Cerebellar nuclear complex (tissue), 1 donor: ENCODE data around the gene ULBP1.
"Not testable (repeated sequence)": the region's sequence is repeated elsewhere in the genome, so short reads cannot be mapped to it uniquely, and the experiment has no call there.

Experiments
- DNase-seq, 2 experiments: peaks; one replicate each; lab custom pipeline; 2025; lab: John Stamatoyannopoulos, UW

The ULBP1 gene, protein sequence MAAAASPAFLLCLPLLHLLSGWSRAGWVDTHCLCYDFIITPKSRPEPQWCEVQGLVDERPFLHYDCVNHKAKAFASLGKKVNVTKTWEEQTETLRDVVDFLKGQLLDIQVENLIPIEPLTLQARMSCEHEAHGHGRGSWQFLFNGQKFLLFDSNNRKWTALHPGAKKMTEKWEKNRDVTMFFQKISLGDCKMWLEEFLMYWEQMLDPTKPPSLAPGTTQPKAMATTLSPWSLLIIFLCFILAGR

DNA sequence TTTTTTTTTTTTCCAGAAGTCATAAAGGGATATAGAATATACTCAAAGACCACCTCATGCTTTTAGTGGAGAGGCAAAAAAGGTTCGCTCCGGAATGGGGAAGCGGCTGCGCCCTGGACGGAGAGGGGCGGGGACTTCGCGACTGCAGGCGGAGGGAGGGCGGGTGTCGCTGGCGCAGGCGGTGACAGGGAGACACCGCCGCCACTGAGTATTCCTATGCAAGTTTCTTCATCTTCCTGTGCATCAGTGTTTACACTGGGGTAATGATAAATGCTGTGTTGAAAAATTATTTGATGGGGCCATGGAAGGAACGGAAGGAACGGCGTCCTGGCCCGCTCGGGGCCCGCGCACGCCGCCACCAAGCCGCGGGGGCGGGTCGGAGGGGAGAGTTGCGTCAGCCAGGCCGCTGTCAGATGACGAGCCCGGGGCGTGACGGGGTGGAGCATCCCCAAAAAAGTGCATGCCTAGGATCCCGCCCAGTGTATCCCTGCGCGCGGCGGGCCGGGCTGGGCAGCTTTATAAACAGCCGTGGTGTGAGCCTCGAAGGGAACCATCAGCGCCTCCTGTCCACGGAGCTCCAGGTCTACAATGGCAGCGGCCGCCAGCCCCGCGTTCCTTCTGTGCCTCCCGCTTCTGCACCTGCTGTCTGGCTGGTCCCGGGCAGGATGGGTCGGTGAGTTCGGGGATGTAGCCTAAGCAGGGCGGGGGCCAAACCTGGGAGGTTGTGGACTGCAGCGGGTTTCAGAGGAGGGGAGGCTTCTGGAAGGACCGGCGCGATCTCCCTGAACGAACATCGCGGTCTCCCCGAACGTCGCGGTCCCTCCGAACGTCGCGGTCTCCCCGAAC lies at the start of gene ULBP1:
Gene ULBP1 (plus strand): TSS at position 482 of the 846 bp plus-strand sequence. CDS start 107 bp downstream, at position 589.
- DNase-seq, result peak; percentile 33 to 63

DNA sequence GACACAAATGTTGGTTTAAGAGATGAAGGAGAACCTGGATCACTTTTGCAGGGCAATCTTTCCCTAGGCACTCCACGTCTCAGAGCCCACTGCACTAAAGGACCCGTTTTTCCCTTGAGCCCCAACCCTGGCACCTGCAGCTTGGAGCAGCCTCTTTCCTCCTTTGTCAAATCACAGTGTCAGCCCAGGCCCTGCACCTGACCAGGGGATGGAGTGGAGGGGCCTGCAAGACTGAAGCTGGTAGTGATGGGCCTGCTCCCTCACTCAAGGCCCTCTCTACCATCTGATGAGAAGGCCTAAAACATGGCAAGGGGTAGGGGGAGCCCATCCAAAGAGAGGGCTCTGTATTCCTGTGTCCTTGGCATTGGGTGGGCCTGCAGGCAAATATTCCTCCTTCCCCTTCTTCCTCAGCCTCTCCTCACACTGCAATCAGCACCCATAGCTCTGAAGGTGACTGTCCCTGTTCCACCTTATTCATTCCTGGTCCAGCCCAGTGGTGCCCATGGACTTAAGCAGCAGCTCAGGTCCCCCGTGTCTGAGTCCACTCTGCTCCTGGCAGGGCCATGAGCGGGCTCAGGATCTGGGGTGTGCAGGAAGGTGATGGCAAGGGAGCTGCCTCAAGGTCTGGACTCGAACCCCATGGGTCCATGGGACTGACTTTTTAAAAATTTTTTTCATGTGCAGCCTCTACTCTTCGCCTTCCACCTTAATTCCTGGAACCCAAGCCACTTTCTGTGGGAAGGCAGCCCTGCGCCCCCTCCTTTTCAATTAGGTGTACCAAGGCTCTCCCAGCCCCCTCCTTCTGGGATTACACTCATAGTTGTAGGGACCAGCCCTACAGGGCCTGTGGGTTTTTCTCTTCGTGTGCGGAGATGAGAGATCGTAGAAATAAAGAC lies 47.5 kb upstream of the ULBP1 start:
- DNase-seq, result no peak

DNA sequence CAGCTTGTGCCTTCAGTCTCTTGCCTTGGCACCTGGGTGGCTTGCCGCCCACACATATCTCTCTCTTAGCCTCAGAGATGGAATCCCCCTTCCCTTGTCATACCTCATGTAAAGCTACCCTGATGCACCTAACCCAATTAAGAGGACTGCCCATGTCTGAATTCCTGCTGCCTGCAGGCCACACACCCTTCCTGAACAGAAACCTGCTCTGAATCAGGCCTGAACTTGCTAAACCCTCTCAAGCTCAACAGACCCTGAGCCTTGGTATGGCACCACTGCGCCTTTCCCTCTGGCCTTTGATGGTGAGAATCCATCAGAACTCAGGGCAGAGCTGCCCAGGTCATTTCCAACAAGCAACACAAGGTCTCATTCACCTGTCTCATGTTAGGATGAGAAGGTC lies 46.1 kb upstream of the ULBP1 start:
- no peak for DNase-seq

DNA sequence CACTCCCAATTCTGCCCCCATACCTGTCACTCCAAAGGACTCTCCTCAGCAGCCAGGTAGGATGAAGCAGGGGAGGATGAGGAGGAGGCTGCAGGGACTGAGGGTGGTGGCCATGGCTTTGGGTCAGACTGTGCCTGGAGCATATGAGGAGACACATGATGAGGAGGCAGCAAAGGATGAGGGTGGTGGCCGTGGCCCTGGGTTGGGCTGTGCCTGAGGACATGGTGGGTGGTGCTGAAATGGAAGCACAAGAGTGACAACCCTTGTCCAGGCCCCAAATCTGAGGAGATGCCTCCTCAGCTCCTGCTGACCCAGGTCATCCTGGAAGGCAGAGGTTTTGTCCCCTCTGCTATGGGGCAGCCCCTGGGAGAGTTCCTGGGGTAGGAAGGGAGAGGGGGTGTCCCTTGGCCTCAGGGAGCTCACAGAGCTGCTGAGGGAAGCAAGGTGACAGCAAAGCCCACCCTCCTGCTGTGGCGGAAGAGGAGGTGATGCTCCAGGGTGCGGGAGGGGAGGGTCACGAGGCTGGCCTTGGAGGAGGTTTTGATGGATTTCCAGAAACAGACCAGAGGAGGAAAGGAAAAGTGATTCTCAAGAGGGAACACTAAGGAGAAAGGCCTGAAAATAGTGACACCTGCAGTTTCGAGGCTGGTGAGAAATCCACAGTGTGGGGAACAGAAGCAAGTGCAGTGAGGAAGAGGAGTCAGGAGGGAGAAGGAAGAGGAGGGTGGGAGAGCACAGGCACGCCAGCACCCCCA lies 45.4 kb upstream of the ULBP1 start:
- no peak for DNase-seq

DNA sequence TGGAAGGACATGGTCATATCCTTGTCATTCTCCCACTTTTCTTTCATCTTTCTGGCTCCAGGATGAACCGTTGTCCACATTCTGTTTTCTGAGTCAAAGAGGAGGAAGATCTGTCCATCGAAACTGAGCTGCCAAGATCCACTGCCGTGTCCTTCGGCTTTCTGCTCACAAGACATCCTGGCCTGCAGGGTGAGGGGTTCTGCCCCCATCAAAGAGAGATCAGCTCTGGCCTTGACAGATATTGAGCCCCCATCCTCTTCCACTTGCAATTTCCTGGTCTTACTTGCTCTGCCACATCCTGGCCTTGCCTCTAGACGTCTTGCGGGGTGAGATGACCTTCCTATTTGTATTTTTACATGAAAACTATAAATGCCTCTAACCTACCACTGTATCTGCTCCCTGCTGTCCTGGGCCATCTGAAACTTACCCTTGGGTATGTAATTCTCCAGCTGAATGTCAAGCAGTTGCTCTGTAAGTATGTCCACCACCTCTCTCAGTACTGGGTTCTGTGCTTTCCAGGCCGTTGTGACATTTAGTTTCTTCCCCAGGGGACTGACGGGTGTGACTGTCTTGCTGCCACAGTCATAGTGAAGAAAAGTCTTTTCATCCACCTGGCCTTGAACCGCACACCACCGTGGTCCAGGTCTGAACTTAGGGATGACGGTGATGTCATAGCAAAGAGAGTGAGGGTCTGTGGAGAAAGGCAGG lies 44.5 kb upstream of the ULBP1 start:
- not testable (repeated sequence) for DNase-seq

DNA sequence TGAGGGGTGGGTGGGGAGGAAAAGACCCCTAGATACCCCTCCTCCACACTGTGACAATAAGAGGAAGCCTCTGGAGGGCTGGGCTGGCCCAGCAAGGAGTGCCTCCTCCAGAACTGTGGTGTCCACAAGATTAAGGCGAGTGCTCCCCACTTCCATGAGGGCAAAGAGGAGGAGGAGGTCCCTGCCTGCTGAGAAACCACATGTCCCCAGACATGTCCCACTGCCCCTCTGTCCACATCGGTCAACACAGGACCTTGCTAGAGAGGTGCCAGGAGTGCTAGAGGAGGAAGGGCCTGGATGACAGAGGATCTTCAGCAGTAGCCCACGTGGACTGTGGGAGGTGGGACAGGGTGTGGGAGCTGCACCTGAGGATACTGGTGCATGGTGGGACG lies 43.9 kb upstream of the ULBP1 start:
- DNase-seq, result no peak

DNA sequence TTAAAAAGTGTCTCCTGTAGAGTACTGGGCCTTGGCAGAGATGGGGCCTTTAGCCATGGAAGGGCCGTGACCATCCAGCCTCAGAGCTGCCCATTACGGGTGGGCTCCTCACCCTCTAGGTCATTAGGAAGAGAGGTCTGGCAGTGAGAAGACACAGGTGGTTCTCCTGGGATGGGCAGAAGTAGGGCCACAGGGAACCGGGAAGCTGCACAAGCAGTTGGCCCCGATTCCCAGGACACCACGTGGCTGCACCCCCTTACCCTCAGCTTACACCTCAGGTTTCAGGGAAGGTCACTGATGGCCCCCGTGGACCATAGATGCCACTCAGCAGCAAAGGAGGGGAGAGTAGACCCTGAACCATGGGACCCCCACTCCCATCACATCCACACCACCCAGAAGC lies 42.4 kb upstream of the ULBP1 start:
- DNase-seq, result no peak

DNA sequence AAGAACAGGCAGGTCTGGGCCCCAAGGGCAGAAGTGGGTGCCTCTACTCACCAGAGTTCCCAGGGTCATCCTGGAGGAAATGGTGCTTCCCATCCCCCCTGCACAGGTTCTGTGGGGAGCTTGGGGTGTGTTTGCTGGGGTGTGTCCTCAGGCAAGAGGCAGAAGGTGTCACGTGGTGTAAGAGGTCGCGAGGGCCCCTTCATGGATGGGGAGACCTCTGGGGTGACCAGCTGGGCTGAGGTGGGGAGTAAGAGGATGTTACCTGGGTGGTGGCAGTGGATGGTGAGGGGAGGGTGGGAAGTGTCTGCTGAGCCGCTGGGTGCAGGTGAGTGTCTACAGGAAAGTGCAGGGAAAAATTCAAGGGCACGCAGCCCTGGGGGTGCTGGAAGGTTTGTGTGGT lies 41.7 kb upstream of the ULBP1 start:
- not testable (repeated sequence) for DNase-seq

DNA sequence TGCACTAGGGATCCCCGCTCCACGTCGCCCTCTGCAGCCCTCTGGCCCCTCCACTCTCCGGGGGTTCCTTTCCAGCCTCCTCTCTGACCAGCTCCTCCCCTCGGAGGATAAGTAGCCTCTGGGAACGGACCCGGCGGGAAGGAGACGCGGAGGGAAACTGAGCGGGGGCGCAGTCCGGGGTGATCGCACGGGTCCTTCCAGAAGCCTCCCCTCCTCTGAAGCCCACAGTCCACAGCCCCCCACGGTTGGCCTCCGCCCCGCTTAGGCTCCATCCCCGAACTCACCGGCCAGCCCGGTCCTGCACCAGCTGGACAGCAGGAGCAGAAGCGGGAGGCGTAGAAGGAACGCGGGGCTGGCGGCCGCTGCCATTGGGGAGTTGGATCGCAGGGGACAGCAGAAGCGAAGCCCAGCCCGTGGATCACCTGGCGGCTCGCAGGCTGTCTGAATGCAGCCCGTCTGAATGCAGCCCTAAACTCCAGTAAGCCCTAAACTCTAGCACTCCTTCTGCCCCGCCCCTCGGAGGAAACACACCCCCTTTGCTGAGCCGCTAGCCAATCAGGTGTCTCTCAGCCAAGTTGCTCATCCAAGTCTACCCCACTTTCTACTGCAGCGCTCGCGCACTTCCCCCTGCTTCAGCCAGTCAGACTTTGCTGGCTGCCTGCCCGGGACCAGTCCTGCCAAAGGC lies 41.0 kb upstream of the ULBP1 start, which contains the start of gene RAET1G:
Gene RAET1G (minus strand): TSS at position 480 of the 685 bp plus-strand sequence. CDS start 111 bp downstream, at position 369.
- peak in 1 of 2 experiments; percentile 12 for DNase-seq

DNA sequence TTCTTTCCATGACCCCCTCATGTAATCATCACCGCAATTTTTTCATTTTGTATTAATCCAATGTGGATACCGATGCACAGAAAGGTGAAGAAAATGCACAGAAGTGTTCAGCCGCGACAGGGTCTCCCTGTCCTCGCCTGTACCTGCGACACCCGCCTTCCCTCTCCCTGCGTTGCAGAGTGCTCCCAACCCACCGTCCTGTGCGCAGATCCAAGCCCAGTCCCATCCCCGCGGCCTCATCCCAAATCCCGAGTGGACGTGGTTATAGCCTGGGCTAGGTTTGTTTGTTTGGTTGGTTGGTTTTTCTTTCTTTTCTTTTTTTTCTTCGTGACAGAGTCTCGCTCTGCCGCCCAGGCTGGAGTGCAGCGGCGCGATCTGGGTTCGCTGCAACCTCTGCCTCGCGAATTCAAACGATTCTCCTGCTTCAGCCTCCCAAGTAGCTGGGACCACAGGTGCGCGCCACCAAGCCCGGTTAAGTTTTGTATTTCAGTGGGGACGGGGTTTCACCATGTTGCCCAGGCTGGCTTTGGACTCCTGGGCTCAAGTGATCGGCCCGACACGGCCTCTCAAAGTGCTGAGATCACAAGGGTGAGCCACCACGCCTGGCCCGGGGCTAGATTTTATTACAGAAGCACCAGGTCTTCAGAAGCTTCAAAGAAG lies 40.3 kb upstream of the ULBP1 start:
- DNase-seq, result no peak

DNA sequence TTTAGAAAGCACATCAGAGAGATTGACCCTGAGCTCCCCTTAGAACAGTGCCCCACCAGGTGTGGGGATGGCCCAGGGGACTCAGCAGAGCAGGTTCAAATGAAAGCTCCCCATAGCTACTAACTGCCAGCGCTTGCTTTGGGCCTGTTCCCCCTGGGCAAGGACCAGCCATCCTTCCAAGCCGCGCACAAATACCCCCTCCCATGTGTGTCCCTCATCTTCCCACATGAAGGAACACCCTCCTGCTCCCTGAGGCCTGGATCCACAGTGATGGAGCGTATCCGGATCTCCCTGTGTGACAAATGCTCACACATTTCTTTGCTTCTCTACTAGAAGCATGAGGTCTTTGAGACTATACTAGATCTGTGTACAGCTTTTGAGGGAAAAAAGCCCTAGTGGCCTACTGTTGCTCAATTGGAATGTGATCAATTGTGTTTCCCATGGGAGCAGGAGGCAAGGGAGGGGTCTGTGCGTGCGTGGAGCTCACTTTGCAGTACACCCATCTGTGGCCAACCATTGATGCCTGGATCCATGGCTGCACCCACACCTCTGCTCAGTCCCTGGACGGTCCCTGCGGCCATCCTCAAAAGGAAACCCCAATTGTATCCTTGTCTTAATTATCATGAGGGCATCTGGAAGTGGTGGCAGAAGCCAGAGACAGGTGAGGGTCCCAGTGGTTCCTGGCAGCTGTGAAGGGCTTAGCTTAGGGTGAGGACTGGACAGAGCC lies 39.4 kb upstream of the ULBP1 start:
- no peak for DNase-seq

DNA sequence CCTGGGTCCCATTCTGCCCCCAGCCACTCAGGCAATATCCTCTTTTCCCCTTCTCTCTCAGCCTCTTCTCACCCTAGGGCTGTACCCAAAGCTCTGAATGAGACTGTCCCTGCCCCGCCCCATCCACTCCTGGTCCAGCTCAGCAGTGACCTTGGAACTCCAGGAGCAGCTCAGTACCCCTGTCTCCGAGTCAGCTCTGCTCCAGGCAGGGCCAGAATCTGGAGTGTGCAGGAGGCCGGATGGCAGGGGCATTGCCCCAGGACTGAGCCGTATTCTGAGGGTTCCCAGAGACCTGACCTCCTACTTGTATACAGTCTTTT lies 38.9 kb upstream of the ULBP1 start:
- no peak for DNase-seq

DNA sequence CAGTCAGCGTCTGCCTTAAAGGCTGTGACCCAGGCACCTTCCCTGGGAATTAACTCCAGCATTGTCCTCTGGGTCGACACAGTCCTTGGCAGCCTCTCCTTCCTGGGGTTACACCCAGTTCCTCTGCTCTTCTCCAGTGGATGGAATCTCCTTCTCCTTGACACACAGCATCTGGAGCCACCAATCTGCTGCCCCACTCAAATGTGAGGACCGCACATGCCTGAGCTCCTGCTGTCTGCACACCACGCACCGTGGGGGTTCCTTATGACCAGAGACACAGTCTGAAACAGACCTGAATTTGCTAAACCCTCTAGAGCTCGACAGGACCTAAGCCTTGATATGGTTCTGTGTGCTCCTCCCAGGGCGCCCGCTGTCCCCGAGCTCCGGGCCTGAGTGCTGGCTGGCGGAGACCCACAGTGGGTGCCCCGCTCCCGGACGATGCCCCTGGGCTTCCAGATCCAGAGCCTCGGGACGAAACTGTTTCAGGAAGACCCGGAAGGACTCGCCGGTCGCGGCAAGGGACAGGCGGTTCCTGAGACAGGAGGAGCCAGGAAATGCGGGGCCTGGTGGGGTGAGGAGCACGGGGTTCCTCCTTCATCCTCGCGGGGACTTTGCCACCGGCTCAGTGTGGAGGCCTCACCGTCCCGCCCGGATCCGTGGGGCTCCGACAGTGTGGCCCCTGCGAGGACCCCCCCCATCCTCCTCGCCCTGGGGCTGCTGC lies 38.3 kb upstream of the ULBP1 start:
- DNase-seq, result no peak

DNA sequence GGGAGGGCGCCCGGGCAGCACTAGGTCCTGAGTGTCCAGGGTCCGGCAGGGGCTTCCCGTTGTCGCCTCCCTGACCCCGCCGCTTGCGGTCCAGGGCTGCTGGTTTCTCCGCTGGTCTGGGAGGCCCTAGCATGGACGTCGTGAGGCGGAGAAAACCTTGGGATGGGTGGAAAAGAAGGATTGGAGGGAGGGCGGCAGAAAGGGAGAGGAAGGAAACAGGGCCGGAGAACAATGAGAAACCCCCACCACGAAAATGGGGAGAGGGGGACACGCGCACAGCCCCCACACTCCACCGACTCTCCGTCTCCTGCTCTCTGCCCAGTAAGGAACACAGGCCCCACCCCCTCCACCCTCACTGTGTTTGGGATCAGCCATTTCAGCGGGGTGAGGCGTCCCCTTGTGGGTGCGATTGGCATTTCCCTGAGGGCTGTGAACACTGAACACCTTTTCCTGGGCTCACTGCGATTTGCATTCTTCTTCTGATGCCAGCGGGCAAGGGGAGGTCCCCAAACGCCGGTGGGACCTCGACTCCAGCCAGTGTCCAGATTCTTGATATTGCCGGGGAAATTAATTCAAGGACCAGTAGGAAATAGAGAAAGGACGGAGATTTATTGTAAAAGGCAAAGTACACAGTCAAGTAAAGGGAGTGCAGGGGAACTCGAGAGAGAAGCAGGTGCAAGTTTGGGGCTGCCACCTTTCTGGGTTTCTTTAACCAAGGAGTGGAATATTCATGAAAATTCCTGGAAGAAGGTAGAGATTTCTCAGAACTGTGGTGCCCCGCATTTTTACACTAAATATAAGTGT lies 37.6 kb upstream of the ULBP1 start:
- peak in 1 of 2 experiments; percentile 10 for DNase-seq

DNA sequence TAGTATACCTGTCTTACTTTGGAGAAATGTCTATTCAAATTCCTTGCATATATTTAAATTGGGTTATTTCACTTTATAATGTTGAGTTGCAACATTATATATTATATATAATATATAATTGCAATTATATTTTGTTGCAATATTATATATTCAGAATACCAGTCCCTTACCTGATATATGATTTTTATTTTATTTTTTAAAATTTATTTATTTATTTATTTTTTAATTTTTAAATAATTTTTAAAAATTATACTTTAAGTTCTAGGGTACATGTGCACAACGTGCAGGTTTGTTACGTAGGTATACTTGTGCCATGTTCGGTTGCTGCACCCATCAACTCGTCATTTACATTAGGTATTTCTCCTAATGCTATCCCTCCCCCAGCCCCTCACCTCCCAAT lies 36.7 kb upstream of the ULBP1 start:
- DNase-seq, result not testable (repeated sequence)

DNA sequence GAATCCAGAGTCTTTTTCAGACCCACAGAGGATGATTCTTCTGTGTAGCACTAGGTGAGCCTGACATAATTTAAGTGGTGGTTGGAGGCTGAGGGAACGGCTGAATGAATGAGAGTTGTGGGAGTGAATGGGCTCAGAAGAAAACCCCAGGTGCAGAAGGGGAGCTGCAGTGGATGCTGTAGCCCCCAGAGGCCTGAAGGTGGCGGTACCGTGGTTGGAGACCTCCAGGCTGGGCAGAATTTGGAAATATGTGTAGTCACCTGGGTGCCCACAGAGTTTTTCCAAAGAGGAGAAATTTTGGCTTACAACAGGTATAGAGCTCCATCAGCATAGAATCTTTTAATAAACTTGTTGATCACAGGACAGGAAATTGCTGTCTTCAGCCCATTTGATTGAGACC lies 34.3 kb upstream of the ULBP1 start:
- DNase-seq, result no peak

DNA sequence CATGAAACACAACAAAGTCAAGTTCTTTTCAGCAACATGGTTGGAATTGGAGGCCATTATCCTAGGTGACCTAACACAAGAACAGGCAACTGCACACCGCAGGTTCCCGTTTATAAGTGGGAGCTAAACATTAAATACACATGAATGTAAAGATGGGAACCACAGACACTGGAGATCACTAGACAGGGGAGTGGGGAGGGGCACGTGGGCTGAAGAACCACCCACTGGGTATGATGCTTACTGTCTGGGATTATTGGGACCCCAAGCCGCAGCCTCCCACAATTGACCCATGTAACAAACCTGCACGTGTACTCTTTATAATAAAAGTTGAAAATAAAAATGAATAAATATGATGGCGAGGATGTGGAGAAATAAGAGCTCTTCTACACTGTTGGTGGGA lies 32.2 kb upstream of the ULBP1 start:
- DNase-seq, result no peak

DNA sequence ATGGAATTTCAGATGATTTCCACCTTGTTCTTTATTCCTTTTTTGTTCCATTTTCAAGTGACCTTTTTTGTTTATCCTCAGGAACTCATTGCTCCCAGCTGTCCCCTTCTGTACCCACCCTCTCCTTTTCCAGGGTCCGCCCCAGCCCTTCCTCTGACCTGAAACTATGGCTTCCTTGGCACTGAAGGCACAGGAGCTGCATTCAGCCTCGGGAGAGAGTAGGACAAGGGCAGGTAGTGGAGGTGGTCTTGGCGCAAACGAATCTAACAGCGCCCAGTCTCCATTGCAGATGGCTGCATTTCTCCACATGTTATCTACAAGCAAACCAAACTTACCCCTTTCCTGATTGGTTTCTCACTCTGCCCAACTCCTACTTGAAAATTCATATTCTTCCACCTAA lies 30.7 kb upstream of the ULBP1 start:
- no peak for DNase-seq
